Activated T-cell treated with anti-CD3 and anti-CD28 coated beads, Interleukin-2, amount 50 U/mL, for 4 hours (primary cell): ENCODE data around the gene IL17RA. TPM values are rescaled to one million over a fixed set of nuclear protein-coding genes. Genes with fewer than 3 reads are reported as not detected.

Source experiments
- ATAC-seq, 2 donors: fragments of 200-7000 bp; cut with Tn5 transposase; one replicate each; pipeline ENCODE4 v1.10.0; 2021
- DNase-seq: peaks from one replicate; pipeline ENCODE4 v3.0.0-alpha.2; 2020
- H3K27me3 Mint-ChIP-seq: one replicate; pipeline ENCODE4 v1.8.0; 2021; ENCODE audit warnings: low read depth, mixed read lengths
- H3K36me3 Mint-ChIP-seq: one replicate; pipeline ENCODE4 v1.8.0; 2022; ENCODE audit warnings: mixed read lengths; ENCODE audit not compliant: insufficient read depth
- H3K4me1 Mint-ChIP-seq: one replicate; pipeline ENCODE4 v1.8.0; 2021; ENCODE audit warnings: low read depth, mixed read lengths
- H3K4me3 Mint-ChIP-seq: one replicate; pipeline ENCODE4 v1.8.0; 2021; ENCODE audit warnings: mild to moderate bottlenecking, moderate library complexity, mixed read lengths
- H3K9me3 Mint-ChIP-seq: one replicate; pipeline ENCODE4 v1.8.0; 2021; ENCODE audit warnings: mixed read lengths
- total RNA-seq, 3 donors: library from RNA; stranded (reverse); gene quantifications; one replicate each; pipeline ENCODE4 v1.2.1, GENCODE V29; 2021

The IL17RA gene
- total RNA-seq, 3 donors from 2014 or later = 14.1 to 19.6 (median 16.6) TPM

DNA sequence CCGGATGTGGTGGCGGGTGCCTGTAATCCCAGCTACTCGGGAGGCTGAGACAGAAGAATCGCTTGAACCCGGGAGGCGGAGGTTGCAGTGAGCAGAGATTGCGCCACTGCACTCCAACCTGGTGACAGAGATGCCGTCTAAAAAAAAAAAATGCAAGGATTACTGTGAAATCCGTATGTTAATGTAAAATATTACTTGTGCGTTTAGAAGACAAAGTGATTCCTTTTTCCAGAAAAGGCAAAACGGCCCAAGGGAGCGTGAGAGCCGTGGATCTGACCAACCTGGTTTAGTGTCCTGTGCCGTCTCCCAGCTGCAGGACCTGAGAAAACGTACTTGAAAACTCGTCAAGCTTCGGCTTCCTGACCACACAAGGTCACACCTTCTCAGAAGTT is 73.4 kb downstream of the IL17RA start:
- Mint-ChIP-seq H3K36me3 (peaks cover 6% of the 10 kb centered on the region), H3K27me3 (no peaks in the 10 kb centered on the region), H3K4me3 (peak overlapping the region; percentile 85), H3K9me3 (no peaks in the 10 kb centered on the region), H3K4me1 (peaks cover 35% of the 10 kb centered on the region)
- ATAC-seq (no peak), DNase-seq (no peak)

DNA sequence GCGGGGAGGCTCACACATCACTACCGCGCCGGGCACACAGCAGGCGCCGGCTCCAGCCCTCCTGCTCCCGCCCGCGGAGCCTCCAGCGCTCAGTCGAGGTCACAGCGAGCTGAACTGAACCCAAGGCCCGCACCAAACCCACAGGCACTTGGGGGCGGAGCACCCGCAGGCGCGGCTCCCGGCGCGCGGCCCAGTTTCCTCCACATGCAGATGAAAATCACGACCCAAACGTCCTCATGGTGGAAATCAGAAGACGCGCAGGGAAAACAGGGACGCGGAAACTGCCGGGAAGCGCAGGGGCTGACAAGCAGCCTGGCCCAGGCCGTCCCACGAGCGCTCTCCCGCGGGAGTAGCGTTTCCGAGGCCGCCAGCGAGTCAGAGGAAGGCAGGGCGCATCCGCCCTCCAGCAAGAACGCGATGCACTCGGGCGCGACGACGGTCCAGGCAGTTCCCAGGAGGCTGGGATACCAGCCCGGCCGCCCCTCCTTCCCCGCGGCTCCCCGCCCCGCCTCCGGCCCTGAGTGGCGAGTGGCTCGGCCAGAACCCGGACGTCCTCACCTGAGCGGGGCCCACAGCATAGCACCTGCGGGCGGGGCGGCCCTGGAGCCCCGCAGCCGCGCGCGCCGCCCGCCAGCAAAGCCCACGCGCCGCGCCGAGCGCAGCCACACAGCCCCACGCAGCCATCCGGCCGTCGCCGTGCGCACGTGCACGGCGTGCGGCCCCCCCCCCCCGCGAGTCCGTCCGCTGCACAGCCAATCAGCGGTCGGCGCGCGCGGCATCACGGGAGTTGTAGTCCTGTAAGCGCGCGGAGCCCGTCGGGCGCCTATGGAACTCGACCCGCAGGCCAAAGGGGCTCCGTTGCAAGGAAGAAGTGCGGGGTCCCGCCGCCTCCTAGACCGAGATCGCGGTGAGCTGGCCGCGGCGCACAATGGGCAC is 74.0 kb downstream of the IL17RA start, which contains the start of gene HDHD5:
Gene HDHD5, minus strand, starts transcription at position 710 of the 936 bp plus-strand sequence. Its CDS starts 26 bp downstream, at position 684.
- Mint-ChIP-seq H3K36me3 (peaks cover 6% of the 10 kb centered on the region), H3K9me3 (no peaks in the 10 kb centered on the region), H3K4me3 (peak within 1 kb of the TSS; percentile 85), H3K4me1 (peaks cover 33% of the 10 kb centered on the region), H3K27me3 (no peaks in the 10 kb centered on the region)
- DNase-seq (peak; percentile 88), ATAC-seq (peak; percentile 88 to 90)

- Mint-ChIP-seq H3K9me3 (no peaks in the 10 kb centered on the region), H3K4me3 (peak overlapping the region; percentile 85), H3K36me3 (peaks cover 6% of the 10 kb centered on the region), H3K27me3 (no peaks in the 10 kb centered on the region), H3K4me1 (peaks cover 33% of the 10 kb centered on the region)
- ATAC-seq = peak; percentile 61
- peak; percentile 44 for DNase-seq
Observed at GRCh38 chr22:17159504-17159951, 74.7 kb downstream of the IL17RA start.

- ATAC-seq = no peak
- no peaks in the 10 kb centered on the region for H3K27me3 Mint-ChIP-seq
- DNase-seq = no peak
- no peaks in the 10 kb centered on the region for H3K9me3 Mint-ChIP-seq
- no peak overlapping the region for H3K4me3 Mint-ChIP-seq
- peaks cover 18% of the 10 kb centered on the region for H3K4me1 Mint-ChIP-seq
- H3K36me3 Mint-ChIP-seq = no peaks in the 10 kb centered on the region
Observed at GRCh38 chr22:17161991-17162390, 77.2 kb downstream of the IL17RA start.

GRCh38 chr22:17162731-17163130 is 77.9 kb downstream of the IL17RA start:
- no peaks in the 10 kb centered on the region for H3K9me3 Mint-ChIP-seq
- H3K4me3 Mint-ChIP-seq = no peak overlapping the region

GRCh38 chr22:17164392-17165024 is 79.7 kb downstream of the IL17RA start:
- Mint-ChIP-seq H3K36me3 (no peaks in the 10 kb centered on the region), H3K27me3 (no peaks in the 10 kb centered on the region), H3K4me3 (no peak overlapping the region), H3K4me1 (peaks cover 8% of the 10 kb centered on the region), H3K9me3 (no peaks in the 10 kb centered on the region)
- DNase-seq (no peak), ATAC-seq (no peak)

More at GRCh38 chr22:17162731-17163130, 77.9 kb downstream of the IL17RA start:
- ATAC-seq = no peak
- H3K4me1 Mint-ChIP-seq = peaks cover 13% of the 10 kb centered on the region
- H3K36me3 Mint-ChIP-seq = no peaks in the 10 kb centered on the region
- DNase-seq = no peak
- no peaks in the 10 kb centered on the region for H3K27me3 Mint-ChIP-seq

Other genes with a start within 250 kb of the IL17RA start
- not detected for gene GAB4, start 76.8 kb upstream of the IL17RA start, total RNA-seq
- under 1 TPM; 0.24 to 0.43 (median 0.38) TPM for gene TMEM121B, start 36.4 kb downstream of the IL17RA start, total RNA-seq
- 10 to 100 TPM; 56.2 to 69.1 (median 68.3) TPM for gene HDHD5, start 74.3 kb downstream of the IL17RA start, total RNA-seq
- gene ADA2, start 134.4 kb downstream of the IL17RA start, total RNA-seq = 1 to 10 TPM; 1.2 to 2.3 (median 1.3) TPM